Gastrocnemius medialis (tissue), 4 donors: ENCODE data around the gene IL20. TPM values are rescaled to one million over a fixed set of nuclear protein-coding genes. Genes with fewer than 3 reads are reported as not detected.

Source experiments
- ATAC-seq, 2 donors: fragments of 150-250 bp; one replicate each; pipeline ENCODE4 v1.9.1; 2016
- DNase-seq, 2 donors: peaks; one replicate each; pipeline ENCODE4 v3.0.0-alpha.2; 2019
- H3K27ac ChIP-seq, 4 donors: fragments of 200-600 bp; sonication (generic); 1 replicate in 1 of 4; 2 replicates in 3 of 4; pipeline ENCODE4 v1.5.1; 2016 to 2018; ENCODE audit warnings: mild to moderate bottlenecking in 2 of 4, moderate library complexity in 1 of 4
- H3K27me3 ChIP-seq, 3 donors: fragments of 200-600 bp; sonication (generic) in 2 of 3; 1 replicate in 1 of 3; 2 replicates in 2 of 3; pipeline versions ENCODE4 v1.5.1 to v1.6.0; 2016 to 2019; ENCODE audit warnings: mild to moderate bottlenecking in 1 of 3, moderate library complexity in 1 of 3
- H3K36me3 ChIP-seq, 2 donors: fragments of 200-600 bp; sonication (generic) in 1 of 2; one replicate each; pipeline ENCODE4 v1.5.1; 2017 to 2018
- H3K4me1 ChIP-seq, 2 donors: fragments of 200-600 bp; sonication (generic) in 1 of 2; one replicate each; pipeline ENCODE4 v1.5.1; 2016 to 2017; ENCODE audit warnings: mild to moderate bottlenecking in 2 of 2
- H3K4me3 ChIP-seq, 4 donors: fragments of 200-600 bp; sonication (generic) in 3 of 4; 1 replicate in 1 of 4; 2 replicates in 3 of 4; pipeline ENCODE4 v1.5.1; 2016 to 2019; ENCODE audit warnings: mild to moderate bottlenecking in 2 of 4
- H3K9me3 ChIP-seq, 3 donors: fragments of 200-600 bp; sonication (generic) in 2 of 3; 1 replicate in 1 of 3; 2 replicates in 2 of 3; pipeline ENCODE4 v1.5.1; 2016 to 2019
- POLR2A ChIP-seq, 2 donors: fragments of 450-650 bp; IDR thresholded peaks; one replicate each; pipeline ENCODE4 v1.6.1; 2017; ENCODE audit warnings: antibody characterized with exemption in 2 of 2, mild to moderate bottlenecking in 2 of 2, moderate library complexity in 2 of 2
- in situ Hi-C, 4 donors: fragments of 200-750 bp; cut with MboI; loops; one replicate each; pipeline versions ENCODE4 v1.15.0 to v1.8.0; 2017; ENCODE audit warnings: low sequenced_read_pairs in 4 of 4
- intact Hi-C: fragments of 100-400 bp; cut with DNase I; formaldehyde crosslinking; loops from one replicate; pipeline ENCODE4 v1.15.1; 2023; ENCODE audit warnings: low total_unique reads
- total RNA-seq, 4 donors: library from RNA; depleted of rRNA; stranded (reverse); fragments of >200 nt; gene quantifications; one replicate each; pipeline versions ENCODE4 v1.1.0 to v1.2.3, GENCODE V29; 2016
- TF ChIP-seq, protein P1 (sequence below), 5 experiments: fragments of 450-650 bp in 3 of 5; fragments of 200-600 bp in 2 of 5; sonication (generic) in 2 of 5; IDR thresholded peaks in 4 of 5; conservative IDR thresholded peaks in 1 of 5; 1 replicate in 4 of 5; 2 replicates in 1 of 5; pipeline ENCODE4 v1.5.1; 2016 to 2019; ENCODE audit warnings: antibody characterized with exemption in 5 of 5, mild to moderate bottlenecking in 3 of 5, moderate library complexity in 3 of 5

IL20 gene
- total RNA-seq, 4 donors from 2014 or later: not detected

DNA sequence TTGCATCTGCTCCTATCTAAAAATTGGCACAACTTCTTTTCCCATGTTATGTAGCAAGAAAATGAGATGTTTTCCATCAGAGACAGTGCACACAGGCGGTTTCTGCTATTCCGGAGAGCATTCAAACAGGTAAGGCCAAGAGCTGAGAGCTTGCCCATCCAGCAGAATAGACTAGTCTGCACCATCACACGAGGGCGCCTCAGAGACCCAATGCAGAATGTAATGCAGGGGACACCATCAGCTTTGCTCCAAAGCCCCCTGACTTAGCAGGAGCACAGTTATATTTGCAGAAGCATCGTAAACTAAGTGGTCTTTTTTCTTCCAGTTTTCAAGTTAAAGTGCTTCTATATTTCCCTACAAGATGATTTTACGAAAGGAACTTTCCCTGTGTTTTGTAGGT, 36.5 kb downstream of the IL20 start:
- in situ Hi-C loops (no loop called here), intact Hi-C loops (no loop called here)
- ATAC-seq: no peak
- H3K36me3 ChIP-seq: no peaks in the 10 kb centered on the region
- DNase-seq: no peak
- no peak overlapping the region for H3K4me3 ChIP-seq
- peaks cover 18 to 22% of the 10 kb centered on the region in 2 donors for H3K4me1 ChIP-seq
- no peak for TF ChIP-seq POLR2A (IDR thresholded peaks at IDR 0.05)
- TF ChIP-seq, protein P1, sequence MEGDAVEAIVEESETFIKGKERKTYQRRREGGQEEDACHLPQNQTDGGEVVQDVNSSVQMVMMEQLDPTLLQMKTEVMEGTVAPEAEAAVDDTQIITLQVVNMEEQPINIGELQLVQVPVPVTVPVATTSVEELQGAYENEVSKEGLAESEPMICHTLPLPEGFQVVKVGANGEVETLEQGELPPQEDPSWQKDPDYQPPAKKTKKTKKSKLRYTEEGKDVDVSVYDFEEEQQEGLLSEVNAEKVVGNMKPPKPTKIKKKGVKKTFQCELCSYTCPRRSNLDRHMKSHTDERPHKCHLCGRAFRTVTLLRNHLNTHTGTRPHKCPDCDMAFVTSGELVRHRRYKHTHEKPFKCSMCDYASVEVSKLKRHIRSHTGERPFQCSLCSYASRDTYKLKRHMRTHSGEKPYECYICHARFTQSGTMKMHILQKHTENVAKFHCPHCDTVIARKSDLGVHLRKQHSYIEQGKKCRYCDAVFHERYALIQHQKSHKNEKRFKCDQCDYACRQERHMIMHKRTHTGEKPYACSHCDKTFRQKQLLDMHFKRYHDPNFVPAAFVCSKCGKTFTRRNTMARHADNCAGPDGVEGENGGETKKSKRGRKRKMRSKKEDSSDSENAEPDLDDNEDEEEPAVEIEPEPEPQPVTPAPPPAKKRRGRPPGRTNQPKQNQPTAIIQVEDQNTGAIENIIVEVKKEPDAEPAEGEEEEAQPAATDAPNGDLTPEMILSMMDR (IDR thresholded peaks at IDR 0.05 in 4 of 5, conservative IDR thresholded peaks at IDR 0.05 in 1 of 5): no peak
- no peaks in the 10 kb centered on the region for H3K27me3 ChIP-seq
- H3K9me3 ChIP-seq: no peaks in the 10 kb centered on the region
- no peak overlapping the region for H3K27ac ChIP-seq

DNA sequence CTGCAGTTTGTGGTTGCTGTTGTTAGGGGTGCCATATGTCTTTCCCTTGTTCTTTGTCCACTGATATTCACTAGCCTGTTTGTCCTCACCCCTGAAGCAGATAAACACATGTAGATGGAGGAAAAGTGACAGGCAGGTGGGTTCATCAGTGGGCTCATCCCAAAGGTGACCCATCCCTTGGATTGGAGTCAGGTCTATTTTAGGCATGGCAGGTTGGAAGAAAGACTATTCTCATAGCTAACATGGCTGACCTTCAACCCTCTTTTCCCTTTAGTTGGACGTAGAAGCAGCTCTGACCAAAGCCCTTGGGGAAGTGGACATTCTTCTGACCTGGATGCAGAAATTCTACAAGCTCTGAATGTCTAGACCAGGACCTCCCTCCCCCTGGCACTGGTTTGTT, 37.3 kb downstream of the IL20 start:
- Histone ChIP-seq H3K4me3 (no peak overlapping the region), H3K27ac (peak overlapping the region in 2 of 4 donors; percentile 59 to 73), H3K4me1 (peaks cover 22% of the 10 kb centered on the region in 2 donors), H3K9me3 (no peaks in the 10 kb centered on the region), H3K36me3 (no peaks in the 10 kb centered on the region), H3K27me3 (no peaks in the 10 kb centered on the region)
- no peak for ATAC-seq
- TF ChIP-seq, protein P1 (IDR thresholded peaks at IDR 0.05 in 4 of 5, conservative IDR thresholded peaks at IDR 0.05 in 1 of 5): no peak
- TF ChIP-seq POLR2A (IDR thresholded peaks at IDR 0.05): no peak
- in situ Hi-C loops (no loop called here), intact Hi-C loops (no loop called here)
- no peak for DNase-seq

- peak overlapping the region in 3 of 4 donors; percentile 43 to 73 (median 59) for H3K27ac ChIP-seq
- no peaks in the 10 kb centered on the region for H3K27me3 ChIP-seq
- TF ChIP-seq, protein P1 (IDR thresholded peaks at IDR 0.05 in 4 of 5, conservative IDR thresholded peaks at IDR 0.05 in 1 of 5): no peak
- no peak for TF ChIP-seq POLR2A (IDR thresholded peaks at IDR 0.05)
- H3K4me1 ChIP-seq: peaks cover 18 to 20% of the 10 kb centered on the region in 2 donors
- ATAC-seq: peak; percentile 83 to 85
- peak in 1 of 2 donors; percentile 37 for DNase-seq
- H3K4me3 ChIP-seq: no peak overlapping the region
- in situ Hi-C loops (no loop called here), intact Hi-C loops (no loop called here)
- H3K36me3 ChIP-seq: no peaks in the 10 kb centered on the region
- H3K9me3 ChIP-seq: no peaks in the 10 kb centered on the region
Measured at GRCh38 chr1:206903687-206904086, 38.3 kb downstream of the IL20 start.

DNA sequence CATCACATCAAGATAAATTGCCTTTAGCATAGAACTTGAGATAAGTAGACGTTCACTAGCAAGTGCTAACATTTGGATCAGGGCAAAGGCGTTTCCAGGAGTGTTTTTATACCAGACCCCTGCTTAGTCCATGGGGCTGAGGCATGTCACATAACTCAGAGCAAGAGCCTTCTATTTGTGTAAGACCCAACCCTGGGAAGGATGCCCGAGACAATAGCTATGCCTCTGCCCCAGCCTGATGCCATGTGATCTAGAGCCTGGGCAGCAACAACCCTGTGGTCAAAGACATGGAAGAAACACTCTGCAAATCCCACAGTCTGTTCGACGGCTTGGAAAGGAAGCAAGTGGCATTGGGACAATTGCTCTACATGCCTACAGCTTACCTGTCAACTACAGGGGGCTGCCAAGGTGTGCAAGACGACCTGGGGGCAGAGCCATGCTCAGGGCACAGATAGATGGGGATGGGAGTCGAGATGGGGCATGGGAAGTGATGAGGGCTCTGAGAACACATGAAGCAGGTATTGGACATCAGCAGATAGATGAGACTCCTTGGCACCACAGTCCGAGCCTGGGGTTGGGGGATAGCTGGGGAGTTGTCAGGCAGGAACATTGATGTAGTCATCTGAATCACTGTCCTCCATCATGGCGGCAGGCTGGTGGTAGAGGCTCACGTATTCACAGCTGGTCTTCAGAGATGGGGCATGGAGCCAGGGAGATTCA, 39.2 kb downstream of the IL20 start:
- ATAC-seq: no peak
- peaks cover 0 to 4% (median 0%) of the 10 kb centered on the region in 3 donors for H3K27me3 ChIP-seq
- intact Hi-C loops: loop anchor here (5.0 kb wide), 3 partner anchors 148 to 908 kb away; partner anchors contain the start of genes PFKFB2 and YOD1
- peak overlapping the region in 3 of 4 donors; percentile 30 to 73 (median 59) for H3K27ac ChIP-seq
- in situ Hi-C loops: no loop called here
- H3K9me3 ChIP-seq: no peaks in the 10 kb centered on the region
- no peaks in the 10 kb centered on the region for H3K36me3 ChIP-seq
- H3K4me1 ChIP-seq: peaks cover 17 to 25% of the 10 kb centered on the region in 2 donors
- DNase-seq: no peak
- H3K4me3 ChIP-seq: no peak overlapping the region
- TF ChIP-seq POLR2A (IDR thresholded peaks at IDR 0.05): no peak
- TF ChIP-seq, protein P1 (IDR thresholded peaks at IDR 0.05 in 4 of 5, conservative IDR thresholded peaks at IDR 0.05 in 1 of 5): no peak
